ENCODE data around the gene TOGARAM1.

DNA sequence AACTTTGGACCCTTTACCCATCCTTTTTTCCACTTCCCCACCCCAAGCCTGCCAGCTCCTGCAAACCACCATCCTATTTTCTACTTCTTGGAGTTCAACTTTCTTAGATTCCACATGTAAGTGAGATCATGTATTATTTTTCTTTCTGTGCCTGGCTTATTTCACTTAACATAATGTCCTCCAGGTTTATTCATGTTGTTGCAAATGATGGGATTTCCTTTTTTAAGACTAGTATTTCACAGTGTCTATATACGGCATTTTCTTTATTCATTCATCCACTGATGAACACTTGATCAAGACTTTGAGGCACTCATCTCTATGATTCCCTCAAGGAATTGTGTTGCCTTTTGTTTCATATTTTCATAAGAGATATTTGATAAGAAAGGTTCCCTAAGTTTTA, 116.3 kb downstream of the TOGARAM1 start:
- TF ChIP-seq EZH2 (IDR thresholded peaks at IDR 0.05): no peak
- TF ChIP-seq POLR2AphosphoS5 (IDR thresholded peaks at IDR 0.05; ENCODE audit: borderline replicate concordance, low read depth, low read length): no peak
- no peak for TF ChIP-seq FOXP2 (optimal IDR thresholded peaks at IDR 0.05; ENCODE audit: control extremely low read depth, extremely low read length, insufficient read depth)

All from SK-N-MC (cell line).